AG09309 (cell line): ENCODE data around the gene CDH4.
"Not testable (repeated sequence)": the region's sequence is repeated elsewhere in the genome, so short reads cannot be mapped to it uniquely, and the experiment has no call there.

Experiments used
- DNase-seq: peaks from one replicate; pipeline ENCODE4 v3.0.0-alpha.2; 2010; ENCODE audit warnings: low read depth
- H3K4me3 ChIP-seq: 2 replicates; pipeline ENCODE4 v1.5.1; 2011; ENCODE audit warnings: mild to moderate bottlenecking, low read depth, low read length, moderate library complexity; ENCODE audit not compliant: control insufficient read depth
- CTCF ChIP-seq: IDR thresholded peaks from 2 replicates; pipeline ENCODE4 v1.5.1; 2011; ENCODE audit warnings: mild to moderate bottlenecking, low read depth, low read length, inconsistent platforms; ENCODE audit not compliant: insufficient read depth, control insufficient read depth; ENCODE audit errors: missing control alignments

CDH4 gene

DNA sequence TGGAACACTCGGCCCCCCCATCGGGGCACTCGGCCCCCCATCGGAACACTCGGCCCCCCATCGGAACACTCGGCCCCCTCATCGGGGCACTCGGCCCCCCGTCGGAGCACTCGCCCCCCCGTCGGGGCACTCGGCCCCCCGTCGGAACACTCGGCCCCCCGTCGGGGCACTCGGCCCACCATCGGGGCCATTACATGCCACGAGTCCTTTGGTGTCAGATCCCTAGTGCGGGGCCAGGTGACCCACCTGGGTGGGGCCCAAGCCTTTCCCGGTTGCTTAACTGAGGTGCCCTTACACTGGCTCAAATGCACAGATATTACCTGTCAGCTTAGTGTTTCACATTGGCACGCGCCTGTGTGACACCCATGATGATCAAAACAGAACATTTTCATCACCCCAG, 717.7 kb downstream of the CDH4 start:
- TF ChIP-seq CTCF, result no peak
- no peak overlapping the region for H3K4me3 ChIP-seq
- no peak for DNase-seq

DNA sequence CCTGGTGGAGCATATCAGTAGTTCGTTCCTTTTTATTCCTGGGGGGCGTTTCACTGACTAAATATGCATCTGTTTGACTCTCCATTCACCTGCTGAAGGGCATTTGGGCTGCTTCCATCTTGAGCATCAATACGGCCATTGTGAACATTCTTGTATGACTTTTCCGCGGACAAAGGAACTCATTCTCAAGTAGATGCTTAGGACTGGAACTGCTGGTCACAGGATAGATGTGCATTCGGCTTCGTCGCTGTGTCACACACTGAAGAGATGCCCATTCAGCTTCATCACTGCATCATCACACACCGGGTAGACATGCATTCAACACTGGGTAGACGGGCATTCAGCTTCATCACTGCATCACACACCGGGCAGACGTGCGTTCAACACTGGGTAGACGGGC, 718.3 kb downstream of the CDH4 start:
- no peak for TF ChIP-seq CTCF
- H3K4me3 ChIP-seq, result no peak overlapping the region
- no peak for DNase-seq

- DNase-seq, H3K4me3 ChIP-seq: not testable (repeated sequence)
Measured at GRCh38 chr20:61971595-61971994, 719.5 kb downstream of the CDH4 start.

GRCh38 chr20:61972636-61973508, 720.8 kb downstream of the CDH4 start:
- no peak overlapping the region for H3K4me3 ChIP-seq
- no peak for TF ChIP-seq CTCF
- no peak for DNase-seq

GRCh38 chr20:61973515-61974356, 721.7 kb downstream of the CDH4 start:
- no peak overlapping the region for H3K4me3 ChIP-seq
- TF ChIP-seq CTCF, result no peak
- no peak for DNase-seq

GRCh38 chr20:61974357-61974665, 722.2 kb downstream of the CDH4 start:
- TF ChIP-seq CTCF, result no peak
- H3K4me3 ChIP-seq, result no peak overlapping the region
- no peak for DNase-seq
